Jurkat, Clone E6-1 (cell line): Measurements from ENCODE around the gene TMEM256. TPM values are rescaled to one million over a fixed set of nuclear protein-coding genes. Genes with fewer than 3 reads are reported as not detected.

Source experiments
- DNase-seq: peaks from one replicate; pipeline ENCODE4 v3.0.0-alpha.2; 2011; ENCODE audit warnings: low read depth, low spot score
- H3K4me3 ChIP-seq: 2 replicates; pipeline ENCODE4 v1.5.1; 2011; ENCODE audit warnings: mild to moderate bottlenecking, low read length, control low read depth, moderate library complexity
- polyA plus RNA-seq: library from polyadenylated mRNA; unstranded; fragments of >200 nt; gene quantifications from one replicate; pipeline ENCODE4 v1.2.1, GENCODE V29; 2012; ENCODE audit warnings: missing spikeins; ENCODE audit not compliant: insufficient read length, insufficient read depth

The TMEM256 gene
- polyA plus RNA-seq = 137 TPM

DNA sequence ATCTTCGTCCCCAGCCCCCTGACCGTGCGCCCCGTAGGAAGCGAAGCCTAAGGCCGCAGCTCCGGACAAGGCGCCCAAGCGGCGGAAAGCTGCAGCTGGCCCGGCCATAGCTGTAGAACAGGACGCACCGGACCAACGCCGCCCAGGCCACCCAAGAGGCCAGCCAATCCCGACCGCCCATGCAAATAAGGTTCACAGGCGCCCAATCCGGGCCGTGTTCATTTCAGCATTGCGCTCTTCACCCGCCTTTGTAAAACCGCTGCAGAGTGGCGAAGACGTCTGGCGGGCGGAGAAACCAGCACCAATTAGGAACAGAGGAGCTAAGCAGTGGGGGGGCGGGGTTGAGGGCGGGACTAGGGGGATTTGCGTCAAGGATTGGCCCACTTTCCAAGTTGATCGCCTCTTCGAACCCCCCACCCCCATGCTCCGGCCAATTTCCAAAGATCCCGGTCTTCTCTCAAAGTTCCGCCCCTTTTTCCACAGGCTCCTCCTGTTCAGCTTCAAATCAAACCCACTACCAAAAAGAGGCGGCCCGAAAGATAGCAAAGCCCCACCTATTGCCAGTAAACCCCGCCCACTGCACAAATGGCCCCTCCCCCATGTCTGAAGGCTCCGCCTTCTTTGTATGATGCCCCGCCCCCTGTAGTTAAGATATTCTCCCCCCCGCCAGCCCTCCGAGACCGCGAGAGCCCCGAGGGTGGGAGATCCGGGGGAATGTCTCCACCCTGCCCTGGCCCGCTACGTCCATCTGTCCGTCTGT is at the start of gene TMEM256:
Gene TMEM256 (minus strand): TSS at position 121 of the 760 bp plus-strand sequence. CDS start 13 bp downstream, at position 108.
- DNase-seq = peak; percentile 98
- peak within 1 kb of the TSS; percentile 85 for H3K4me3 ChIP-seq

DNA sequence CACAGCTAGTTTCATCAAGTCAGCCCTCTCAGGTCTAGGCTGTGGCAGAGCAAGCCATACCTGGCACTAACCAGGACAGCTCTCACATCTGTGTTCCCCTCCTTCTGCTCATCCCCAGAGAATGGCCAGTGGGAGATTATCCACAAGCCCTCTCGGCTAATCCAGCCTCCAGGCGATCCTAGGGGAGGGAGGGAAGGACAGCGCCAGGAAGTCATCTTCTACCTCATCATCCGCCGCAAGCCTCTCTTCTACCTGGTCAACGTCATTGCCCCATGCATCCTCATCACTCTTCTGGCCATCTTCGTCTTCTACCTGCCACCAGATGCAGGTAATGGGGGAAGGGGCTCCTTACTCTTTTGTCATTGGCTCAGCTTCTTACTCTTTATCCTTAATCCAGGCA is 44.6 kb upstream of the TMEM256 start:
- no peak for DNase-seq
- H3K4me3 ChIP-seq = no peak overlapping the region

DNA sequence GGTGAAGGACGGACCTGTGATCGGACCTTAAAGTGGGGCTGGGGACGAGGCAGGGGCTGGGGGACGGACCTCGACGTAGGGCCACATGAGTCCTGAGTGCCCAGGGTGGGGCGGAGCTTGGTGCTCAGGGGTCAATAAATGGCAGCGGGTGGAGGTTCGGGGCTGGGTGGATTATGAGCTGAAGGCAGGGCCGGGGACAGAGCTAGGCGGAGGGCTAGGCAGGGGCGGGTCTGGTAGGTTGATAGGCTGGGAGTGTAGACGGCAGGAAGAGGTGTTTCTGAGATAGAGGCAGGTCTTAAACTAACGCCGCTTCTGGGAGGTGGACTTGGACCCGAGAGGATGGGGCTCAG is 41.7 kb upstream of the TMEM256 start:
- no peak for DNase-seq
- no peak overlapping the region for H3K4me3 ChIP-seq

- no peak within 1 kb of the TSS for H3K4me3 ChIP-seq
- DNase-seq = no peak
Observed at GRCh38 chr17:7444682-7445618, 41.1 kb upstream of the TMEM256 start, which contains the start of gene CHRNB1. Gene CHRNB1, plus strand, starts transcription at chr17:7445061. Its CDS starts 67 bp downstream, at chr17:7445128.

- H3K4me3 ChIP-seq = no peak overlapping the region
- no peak for DNase-seq
Observed at GRCh38 chr17:7443499-7444485, 39.9 kb upstream of the TMEM256 start.

GRCh38 chr17:7442142-7442541 is 38.2 kb upstream of the TMEM256 start:
- no peak for DNase-seq
- no peak overlapping the region for H3K4me3 ChIP-seq

DNA sequence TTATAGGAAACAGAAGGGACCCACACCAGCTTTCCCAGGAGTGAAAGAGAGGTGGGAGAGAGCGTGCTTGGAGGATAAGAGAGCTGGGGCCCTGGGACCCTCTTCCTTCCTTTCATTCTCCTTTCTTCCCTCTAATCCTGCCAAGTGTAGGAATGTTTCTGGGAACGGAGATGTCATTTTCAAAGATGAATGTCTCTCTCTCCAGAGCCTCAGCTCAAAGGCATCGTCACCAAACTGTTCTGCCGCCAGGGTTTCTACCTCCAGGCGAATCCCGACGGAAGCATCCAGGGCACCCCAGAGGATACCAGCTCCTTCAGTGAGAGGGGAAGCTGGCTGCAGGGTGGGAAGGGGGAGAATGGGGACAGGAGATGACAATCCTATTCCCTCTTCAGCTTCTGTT is 37.4 kb upstream of the TMEM256 start:
- DNase-seq = no peak
- H3K4me3 ChIP-seq = no peak overlapping the region

DNA sequence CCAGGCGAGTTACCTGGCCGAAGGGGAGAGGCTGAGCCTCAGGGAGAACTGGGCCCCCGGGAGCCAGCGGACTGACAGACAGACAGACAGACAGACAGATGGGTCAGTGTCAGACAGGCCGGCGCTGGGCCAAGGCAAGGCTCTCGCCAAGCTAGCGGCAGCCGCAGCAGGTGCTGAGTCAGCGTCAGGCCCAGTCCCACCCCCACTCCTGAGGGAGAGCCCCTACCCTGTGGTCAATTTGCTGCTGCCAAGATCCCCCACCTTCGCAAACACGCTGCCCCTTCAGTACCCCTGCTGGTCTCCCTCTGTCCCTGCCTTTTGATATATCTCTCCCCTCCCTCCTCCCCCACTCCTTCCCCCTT is 36.9 kb upstream of the TMEM256 start:
- H3K4me3 ChIP-seq = no peak overlapping the region
- DNase-seq = no peak

GRCh38 chr17:7440113-7440833 is 36.4 kb upstream of the TMEM256 start:
- H3K4me3 ChIP-seq = no peak overlapping the region
- DNase-seq = no peak

DNA sequence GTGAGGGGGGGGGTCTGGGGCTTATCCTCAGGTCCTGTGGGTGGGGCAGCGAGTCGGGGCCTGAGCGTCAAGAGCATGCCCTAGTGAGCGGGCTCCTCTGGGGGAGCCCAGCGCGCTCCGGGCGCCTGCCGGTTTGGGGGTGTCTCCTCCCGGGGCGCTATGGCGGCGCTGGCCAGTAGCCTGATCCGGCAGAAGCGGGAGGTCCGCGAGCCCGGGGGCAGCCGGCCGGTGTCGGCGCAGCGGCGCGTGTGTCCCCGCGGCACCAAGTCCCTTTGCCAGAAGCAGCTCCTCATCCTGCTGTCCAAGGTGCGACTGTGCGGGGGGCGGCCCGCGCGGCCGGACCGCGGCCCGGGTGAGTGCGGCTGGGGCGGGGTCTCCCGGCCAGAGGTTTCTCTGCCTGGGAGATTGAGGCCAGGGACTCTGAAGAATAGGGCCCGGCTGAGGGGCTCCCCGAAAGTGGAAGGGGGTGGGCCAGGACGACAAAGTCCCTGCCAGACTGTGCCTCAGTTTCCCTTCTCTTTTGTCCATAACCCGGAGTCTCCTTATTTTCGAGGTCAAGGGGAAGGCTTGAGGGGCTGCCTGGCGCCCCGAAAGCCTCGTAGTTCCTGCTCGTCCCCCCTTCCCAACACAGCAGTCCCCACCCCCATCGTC is 35.7 kb upstream of the TMEM256 start, which contains the start of gene FGF11:
Gene FGF11 (plus strand): TSS at position 51 of the 651 bp plus-strand sequence. CDS start 109 bp downstream, at position 160.
- no peak within 1 kb of the TSS for H3K4me3 ChIP-seq
- no peak for DNase-seq

DNA sequence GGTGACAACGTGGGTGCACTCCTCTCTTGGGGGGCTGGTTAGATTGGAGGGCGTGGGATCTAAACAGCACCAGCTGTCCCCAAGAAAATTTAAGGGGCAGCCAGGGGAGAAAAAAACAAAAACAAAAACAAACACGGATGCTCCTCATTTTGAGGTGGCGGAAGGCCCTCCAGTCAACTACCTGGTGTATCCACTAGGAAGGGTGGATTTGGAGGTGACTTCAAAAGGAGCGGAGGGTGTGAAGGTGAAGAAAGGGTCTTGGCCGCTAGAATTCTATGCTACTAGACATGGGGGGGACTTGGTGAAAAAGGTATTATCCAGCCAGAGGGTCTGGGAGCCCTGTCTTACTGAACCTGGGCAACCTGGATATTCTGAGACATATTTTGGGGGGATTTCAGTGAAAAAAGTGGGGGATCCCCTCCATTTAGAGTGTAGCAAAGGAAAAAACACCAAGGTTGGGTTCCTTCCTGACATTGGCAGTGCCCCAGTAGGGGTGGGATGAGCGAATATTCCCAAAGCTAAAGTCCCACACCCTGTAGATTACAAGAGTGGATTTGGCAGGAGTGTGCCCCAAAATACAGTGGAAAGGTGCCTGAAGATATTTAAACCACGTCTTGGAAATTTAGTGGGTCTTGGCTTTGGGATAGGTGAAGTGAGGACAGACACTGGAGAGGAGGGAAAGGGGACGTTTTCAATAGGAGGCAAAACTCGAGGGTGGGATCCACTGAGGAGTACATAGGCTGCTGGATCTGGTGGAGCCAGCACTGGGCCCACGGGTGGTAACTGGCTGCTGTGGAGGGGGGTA is 35.0 kb upstream of the TMEM256 start:
- H3K4me3 ChIP-seq = no peak overlapping the region
- DNase-seq = no peak

DNA sequence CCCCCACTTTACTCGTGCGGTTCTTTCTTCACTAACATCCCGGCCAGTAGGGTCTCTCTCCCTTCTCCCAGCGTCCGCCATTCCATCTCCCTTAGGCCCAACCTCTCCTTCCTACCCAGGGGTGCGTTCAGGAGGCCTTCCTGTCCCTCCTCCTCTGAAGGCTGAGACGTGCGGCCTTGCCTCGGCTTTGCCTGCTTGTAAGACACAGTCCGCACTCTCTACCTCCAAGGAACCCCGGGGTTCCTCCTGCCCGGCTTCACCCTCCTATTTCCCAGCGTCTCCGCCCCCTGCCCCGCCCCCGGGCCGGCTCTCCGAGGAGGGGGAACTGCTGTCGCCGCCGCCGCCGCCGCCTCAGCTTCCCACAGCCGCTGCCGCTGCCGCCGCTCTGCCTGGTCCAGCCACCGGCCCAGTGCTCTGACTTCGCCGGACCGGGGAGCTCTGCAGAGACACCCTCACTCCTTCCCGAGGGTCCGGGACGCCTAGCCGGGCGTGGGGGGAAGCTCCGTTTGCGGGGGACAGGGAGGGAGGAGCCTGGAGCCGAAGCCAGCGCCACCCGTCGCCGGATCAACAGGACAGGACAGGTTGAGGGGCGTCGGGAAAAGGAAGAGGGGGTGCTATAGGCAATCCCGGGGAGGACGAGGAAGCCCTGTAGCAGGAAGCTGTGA is 34.2 kb upstream of the TMEM256 start:
- no peak for DNase-seq
- no peak overlapping the region for H3K4me3 ChIP-seq

DNA sequence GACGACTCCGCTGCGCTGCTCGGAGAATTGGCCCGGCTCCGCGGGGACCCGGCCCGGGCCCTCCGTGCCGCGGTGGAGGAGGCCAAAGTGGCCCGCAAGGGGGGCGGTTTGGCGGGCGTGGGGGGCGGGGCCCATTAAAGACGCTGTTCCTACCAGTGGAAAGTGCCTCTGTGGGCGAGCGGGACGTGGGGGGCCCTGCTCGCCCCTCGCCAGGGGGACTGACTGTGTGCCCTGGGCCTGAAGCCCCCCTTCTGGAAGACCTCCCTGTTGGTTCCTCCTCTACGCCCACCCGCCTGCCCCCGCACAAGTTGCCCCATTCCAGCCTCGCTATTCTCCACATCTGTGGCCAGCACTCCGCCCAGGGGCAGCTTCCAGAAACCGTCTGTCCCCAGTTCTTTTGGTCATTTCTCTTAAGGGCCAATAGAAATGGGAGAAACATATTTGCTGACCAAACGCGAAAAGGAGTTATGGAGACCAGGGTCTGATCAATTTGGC is 33.5 kb upstream of the TMEM256 start:
- H3K4me3 ChIP-seq = no peak overlapping the region
- DNase-seq = no peak

- H3K4me3 ChIP-seq = peak overlapping the region; percentile 83
- peak; percentile 62 for DNase-seq
Observed at GRCh38 chr17:7436556-7437368, 32.9 kb upstream of the TMEM256 start.

GRCh38 chr17:7435676-7436555 is 32.0 kb upstream of the TMEM256 start:
- DNase-seq = peak; percentile 41
- H3K4me3 ChIP-seq = peak overlapping the region; percentile 83
